ENCODE measurements around the gene SKP1.
"Not testable (repeated sequence)": the region's sequence is repeated elsewhere in the genome, so short reads cannot be mapped to it uniquely, and the experiment has no call there.

SKP1 gene

GRCh38 chr5:134177369-134178095 lies 782 bp upstream of the SKP1 start:
- peak; percentile 24 for DNase-seq (ENCODE audit: low spot score)

- DNase-seq (ENCODE audit: low spot score): no peak
Measured at GRCh38 chr5:134175921-134176510, 734 bp downstream of the SKP1 start.

- DNase-seq (ENCODE audit: low spot score): no peak
Measured at GRCh38 chr5:134174841-134175839, 1.6 kb downstream of the SKP1 start.

- no peak for DNase-seq (ENCODE audit: low spot score)
Measured at GRCh38 chr5:134171972-134172371, 4.8 kb downstream of the SKP1 start.

- DNase-seq (ENCODE audit: low spot score): no peak
Measured at GRCh38 chr5:134162592-134162991, 14.2 kb downstream of the SKP1 start.

GRCh38 chr5:134161513-134162395 lies 15.0 kb downstream of the SKP1 start:
- no peak for DNase-seq (ENCODE audit: low spot score)

GRCh38 chr5:134153657-134154056 lies 23.1 kb downstream of the SKP1 start:
- DNase-seq (ENCODE audit: low spot score): no peak

- no peak for DNase-seq (ENCODE audit: low spot score)
Measured at GRCh38 chr5:134153241-134153640, 23.5 kb downstream of the SKP1 start.

- DNase-seq (ENCODE audit: low spot score): not testable (repeated sequence)
Measured at GRCh38 chr5:134152173-134152832, 24.4 kb downstream of the SKP1 start.

- no peak for DNase-seq (ENCODE audit: low spot score)
Measured at GRCh38 chr5:134151723-134152122, 25.0 kb downstream of the SKP1 start.

- DNase-seq (ENCODE audit: low spot score): peak; percentile 46
Measured at GRCh38 chr5:134149571-134150303, 27.0 kb downstream of the SKP1 start.

GRCh38 chr5:134148986-134149539 lies 27.7 kb downstream of the SKP1 start:
- no peak for DNase-seq (ENCODE audit: low spot score)

- DNase-seq (ENCODE audit: low spot score): no peak
Measured at GRCh38 chr5:134148316-134148715, 28.4 kb downstream of the SKP1 start.

- DNase-seq (ENCODE audit: low spot score): no peak
Measured at GRCh38 chr5:134146651-134147518, 29.9 kb downstream of the SKP1 start.

- DNase-seq (ENCODE audit: low spot score): peak; percentile 70
Measured at GRCh38 chr5:134145779-134146581, 30.8 kb downstream of the SKP1 start.

- DNase-seq (ENCODE audit: low spot score): no peak
Measured at GRCh38 chr5:134145041-134145757, 31.6 kb downstream of the SKP1 start.
